HG02678 (cell line): ENCODE results near the gene HNRNPC.
"Not testable (repeated sequence)": the region's sequence is repeated elsewhere in the genome, so short reads cannot be mapped to it uniquely, and the experiment has no call there.

Source experiments
- ATAC-seq: cut with Tn5 transposase; IDR thresholded peaks from one replicate; pipeline ENCODE4 v1.9.1; 2021; ENCODE audit warnings: mild to moderate bottlenecking, moderate library complexity; ENCODE audit not compliant: unreplicated experiment

Gene HNRNPC

DNA sequence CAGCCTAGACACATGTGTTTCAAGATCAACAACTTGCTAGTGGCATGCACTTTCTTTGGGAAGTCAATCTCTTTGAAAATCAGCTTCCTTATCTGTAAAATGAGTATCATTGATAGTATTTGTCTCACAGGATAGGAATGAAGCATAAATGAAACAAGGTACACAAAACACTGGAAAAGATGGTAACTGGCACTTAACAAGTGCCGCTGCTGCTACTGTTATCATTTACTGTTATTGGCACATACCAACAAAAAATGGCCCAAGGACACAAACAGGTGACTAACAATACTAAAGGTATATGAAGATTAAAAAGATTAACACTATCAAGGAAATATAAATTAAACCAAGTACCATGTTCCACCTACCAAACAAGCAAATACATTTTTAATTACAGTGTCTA lies 20.9 kb downstream of the HNRNPC start:
- ATAC-seq: no peak

DNA sequence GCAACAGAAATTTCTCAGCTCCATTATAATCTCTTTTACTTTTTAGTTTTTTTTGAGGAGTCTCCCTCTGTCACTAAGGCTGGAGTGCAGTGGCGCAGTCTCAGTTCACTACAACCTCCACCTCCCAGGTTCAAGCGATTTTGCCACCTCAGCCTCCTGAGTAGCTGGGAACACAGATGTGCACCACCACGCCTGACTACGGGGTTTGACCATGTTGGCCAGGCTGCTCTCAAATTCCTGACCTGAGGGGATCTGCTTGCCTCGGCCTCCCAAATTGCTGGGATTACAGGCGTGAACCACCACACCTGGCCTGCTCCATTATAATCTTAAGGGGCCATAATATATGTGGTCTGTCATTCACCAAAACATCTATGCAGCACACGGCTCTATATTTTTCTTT lies 23.4 kb downstream of the HNRNPC start:
- ATAC-seq: no peak

DNA sequence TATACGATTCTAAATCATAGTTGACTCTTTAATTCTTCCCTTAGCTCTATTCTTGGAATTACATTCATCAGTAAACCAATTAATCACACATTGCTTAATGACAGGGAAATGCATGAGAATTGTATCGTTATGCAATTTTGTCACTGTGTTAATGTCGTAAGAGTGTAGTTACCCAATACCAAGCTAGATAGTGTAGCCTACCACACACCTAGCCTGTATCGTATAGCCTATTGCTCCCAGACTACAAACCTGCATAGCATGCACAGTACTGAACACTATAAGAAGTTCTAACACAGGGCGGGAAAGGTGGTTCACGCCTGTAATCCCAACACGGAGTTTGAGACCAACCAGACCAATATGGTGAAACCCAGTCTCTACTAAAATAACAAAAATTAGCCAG lies 24.7 kb downstream of the HNRNPC start:
- no peak for ATAC-seq

DNA sequence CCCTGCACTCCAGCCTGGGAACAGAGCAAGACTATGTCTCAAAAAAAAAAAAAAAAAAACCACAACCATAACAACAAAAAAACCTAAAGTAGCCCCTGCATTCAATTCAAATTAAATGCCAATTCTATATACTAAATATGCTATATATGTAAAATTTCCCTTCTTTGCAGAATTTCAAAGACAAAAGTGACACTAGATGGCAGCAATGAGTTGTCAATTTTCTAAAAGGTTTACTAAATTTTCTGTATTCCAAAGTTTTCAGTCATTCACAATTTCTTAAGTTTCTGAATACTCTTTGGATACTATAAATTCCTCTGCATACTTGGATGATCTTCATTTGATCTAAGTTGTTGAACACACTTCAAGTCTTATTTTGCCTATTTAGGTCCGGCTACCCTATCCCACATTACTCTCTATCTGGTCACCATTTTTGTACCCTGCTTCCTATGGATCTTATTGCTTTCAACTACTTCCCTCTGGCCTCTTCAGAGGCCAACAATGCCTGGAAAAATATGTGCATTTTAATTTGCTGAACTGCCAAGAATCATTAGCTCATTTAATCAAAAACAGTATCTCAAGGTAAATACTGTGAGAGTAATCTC lies 27.9 kb downstream of the HNRNPC start:
- no peak for ATAC-seq

DNA sequence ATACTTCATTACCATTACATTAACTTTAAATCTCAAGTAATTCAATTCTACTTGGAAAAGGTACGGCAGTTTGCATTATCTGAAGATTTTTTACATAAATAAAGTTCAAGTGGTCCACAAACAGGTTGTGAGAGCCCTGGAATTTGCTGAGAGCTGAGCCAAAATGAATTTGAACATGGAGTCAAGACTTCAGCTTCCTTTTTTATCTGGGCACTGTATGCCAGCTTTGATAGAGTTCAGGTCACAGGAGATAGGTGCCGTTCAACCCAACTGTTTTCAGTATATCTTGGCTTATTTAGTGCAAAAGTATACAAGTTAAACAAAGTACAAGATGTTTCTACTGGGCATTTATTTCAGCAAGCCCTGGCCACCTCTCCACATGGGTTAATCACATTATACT lies 28.8 kb downstream of the HNRNPC start:
- ATAC-seq: no peak

DNA sequence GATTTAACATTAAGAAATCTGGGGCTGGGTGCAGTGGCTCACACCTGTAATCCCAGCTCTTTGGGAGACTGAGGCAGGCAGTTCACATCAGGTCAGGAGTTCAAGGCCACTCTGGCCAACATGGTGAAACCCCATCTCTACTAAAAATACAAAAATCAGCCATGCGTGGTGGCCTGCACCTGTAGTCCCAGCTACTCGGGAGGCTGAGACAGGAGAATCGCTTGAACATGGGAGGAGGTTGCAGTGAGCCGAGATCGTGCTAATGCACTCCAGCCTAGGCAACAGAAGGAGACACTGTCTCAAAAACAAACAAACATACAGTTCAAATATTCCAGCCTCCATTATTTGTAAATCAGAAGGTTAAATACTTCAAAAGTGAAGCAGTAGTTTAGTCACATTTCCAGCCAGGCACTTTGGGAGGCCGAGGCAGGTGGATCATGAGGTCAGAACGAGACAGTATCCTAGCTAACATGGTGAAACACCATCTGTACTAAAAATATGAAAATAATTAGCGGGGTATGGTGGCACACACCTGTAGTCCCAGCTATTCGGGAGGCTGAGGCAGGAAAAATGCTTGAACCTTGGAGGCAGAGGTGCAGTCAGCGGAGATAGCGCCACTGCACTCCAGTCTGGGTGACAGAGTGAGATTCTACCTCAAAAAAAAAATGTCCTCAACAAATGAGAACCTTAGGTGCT lies 30.3 kb downstream of the HNRNPC start:
- ATAC-seq: no peak

DNA sequence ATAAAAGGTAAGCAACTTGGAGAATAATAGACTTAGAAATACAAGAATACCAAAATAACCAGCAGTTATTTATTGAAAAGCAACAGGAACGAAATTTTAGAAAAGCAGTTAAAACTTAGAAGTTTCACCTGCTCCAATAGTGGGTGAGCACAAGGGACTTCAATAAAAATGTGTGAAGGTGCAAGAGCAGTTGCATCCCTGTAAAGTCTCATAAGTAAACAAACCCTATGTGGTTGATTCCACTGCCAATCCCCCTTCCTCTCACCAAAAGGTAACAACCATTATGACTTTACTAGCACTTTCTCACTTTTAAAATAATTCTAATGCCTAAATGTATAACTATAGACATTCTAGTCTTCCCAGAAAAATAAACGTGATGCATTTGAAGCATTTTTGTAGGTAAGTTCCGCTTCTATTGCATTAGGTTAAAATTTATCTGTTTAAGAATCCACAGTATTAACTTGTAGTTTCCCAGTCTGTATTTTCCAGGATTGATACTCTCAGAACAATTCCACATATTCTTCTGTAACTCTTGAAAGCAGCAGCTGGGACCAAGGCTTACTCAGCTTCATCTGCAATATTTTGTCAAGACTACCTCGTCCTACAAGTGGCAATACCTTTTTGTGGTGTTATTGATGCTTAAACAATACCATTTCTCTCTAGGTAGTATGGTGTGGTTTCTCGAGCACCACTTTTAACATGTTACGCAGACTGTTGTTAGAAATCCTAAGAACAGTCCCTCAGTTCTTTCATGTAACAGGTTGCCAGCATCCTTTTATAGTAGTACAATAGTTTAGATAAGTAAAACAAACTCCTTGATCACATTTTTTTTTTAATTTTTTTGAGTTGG lies 32.1 kb downstream of the HNRNPC start:
- no peak for ATAC-seq

DNA sequence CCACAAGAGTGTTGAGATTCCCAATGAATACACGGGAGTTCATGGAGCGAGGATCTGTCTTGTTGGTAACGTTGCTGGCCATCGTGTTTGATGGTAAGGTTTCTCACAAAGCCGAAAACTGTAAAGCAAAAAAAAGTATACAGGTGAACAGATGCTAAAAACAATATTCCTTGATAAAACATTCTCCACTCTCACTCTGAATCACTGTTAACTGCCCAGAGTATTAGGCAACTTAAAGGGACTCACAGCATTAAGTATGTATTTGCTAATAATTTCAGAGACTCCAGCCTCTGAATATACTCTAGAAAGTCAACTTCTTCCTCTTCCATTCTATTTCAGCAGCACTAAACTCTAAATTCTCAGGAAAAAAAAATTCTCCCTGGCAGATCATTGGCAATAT lies 35.1 kb downstream of the HNRNPC start:
- no peak for ATAC-seq

DNA sequence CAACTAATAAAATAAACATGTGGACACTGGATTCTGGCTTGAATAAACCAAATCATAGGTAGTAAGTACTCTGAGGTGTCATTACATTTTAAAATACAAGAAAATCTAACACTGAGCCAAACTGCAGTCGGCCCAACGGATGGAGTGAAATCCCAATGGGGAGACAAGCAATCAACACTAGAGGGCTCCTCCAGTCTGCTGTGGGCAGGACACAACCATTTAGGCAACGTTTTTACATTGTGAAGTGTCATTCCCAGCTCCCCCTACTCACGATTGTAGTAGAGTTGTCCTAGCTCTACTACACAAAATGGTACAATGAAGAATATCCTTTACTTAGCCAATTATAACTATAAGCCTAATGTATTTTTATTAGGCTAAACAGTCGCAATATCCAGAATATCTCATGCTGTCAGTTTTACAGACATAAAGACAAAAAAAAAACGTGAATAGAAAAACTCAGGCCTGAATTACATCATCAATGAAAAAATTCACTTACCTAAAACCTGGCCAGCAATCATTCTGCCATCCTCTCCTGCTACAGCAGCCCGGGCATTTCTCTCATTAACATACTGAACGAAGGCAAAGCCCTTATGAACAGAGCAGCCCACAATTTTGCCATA lies 35.7 kb downstream of the HNRNPC start:
- ATAC-seq: no peak

DNA sequence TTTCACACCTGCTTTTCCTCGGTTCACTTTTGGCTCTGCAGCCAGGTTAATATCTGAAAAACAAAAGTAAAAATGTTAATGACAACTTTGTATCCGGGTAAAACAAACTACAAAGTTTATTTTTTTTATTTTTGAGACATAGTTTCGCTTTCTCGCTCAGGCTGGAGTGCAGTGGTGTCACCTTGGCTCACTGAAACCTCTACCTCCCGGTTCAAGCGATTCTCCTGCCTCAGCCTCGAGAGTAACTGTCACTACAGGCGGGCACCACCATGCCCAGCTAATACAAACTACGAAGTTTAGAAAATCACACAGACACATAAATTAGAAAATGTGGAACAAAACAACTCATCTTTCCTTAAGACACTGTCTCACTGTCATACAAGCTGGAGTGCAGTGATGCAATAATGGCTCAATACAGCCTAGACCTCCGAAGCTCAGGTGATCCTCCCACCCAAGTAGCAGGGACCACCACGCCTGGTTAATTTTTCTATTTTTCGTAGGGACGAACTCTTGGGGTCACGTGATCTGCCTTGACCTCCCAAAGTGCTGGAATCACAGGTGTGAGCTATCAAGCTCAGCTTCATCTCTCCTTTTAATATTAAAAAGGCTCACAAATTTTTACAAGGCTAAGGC lies 38.1 kb downstream of the HNRNPC start:
- ATAC-seq: no peak

DNA sequence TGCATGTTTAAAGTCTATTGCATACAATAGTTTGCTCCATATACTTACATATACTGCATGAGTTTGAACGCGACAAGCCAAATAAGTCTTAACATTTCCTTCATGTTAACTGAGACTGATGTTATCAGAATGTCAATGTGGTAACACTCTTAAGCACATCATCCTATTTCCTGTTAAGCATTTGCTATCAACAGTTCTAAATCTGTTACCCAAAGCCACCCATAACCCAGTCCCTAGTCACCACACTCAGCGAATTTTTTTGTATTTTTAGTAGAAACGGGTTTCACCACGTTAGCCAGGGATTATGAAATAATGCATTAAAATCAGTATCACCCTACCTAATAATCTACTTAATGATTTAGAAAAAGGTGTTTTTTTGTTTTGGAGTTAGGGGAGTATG lies 39.4 kb downstream of the HNRNPC start:
- ATAC-seq: no peak

DNA sequence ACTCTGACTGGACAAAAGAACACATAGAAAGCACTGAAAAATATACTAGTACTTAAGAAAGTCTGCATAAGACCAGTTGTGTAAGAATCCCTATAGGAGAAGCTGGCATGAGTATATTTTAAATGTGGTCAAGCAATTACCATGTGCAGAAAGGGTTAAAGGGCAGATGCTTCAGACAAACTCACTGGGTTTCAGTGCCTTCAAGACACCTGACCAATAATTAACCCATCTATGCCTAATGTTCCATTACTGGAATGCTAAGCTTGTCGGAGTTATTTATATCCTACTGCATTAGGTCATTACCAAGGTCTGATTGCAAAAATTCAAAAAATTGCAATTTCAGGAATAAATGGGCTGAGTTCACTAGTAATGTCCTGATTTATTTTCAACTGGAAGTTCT lies 41.3 kb downstream of the HNRNPC start:
- ATAC-seq: no peak

DNA sequence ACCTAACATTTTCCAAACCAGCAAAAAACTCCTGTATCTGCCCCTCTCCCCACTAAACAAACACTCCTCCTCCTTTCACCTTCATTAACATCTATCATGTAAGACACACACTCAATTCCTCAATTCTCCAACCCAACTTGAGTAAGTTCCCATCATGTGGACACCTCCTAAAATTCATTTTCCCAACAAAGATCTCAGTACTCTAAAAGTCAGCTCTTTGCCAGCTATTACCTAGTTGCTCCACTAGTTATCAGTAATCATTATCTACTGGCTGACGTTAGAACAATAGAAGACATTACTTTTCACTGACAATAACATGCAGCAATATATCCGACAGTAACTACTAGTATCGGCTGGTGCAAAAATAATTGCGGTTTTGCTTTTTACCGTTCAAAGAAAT lies 42.1 kb downstream of the HNRNPC start:
- no peak for ATAC-seq

DNA sequence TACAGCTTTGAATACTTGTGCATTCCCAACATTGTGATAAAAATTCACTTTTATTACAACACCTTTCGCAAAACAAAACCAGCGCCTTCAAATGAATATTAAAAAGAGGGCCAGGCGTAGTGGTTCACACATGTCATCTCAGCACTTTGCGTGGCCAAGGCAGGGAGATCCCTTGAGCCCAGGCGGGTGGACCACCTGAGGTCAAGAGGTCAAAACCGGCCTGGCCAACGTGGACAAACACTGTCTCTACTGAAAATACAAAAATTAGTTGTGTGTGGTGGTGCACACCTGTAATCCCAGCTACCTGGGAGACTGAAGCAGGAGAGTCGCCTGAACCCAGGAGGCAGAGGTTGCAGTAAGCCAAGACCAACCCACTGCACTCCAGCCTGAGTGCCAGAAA lies 42.8 kb downstream of the HNRNPC start:
- no peak for ATAC-seq

DNA sequence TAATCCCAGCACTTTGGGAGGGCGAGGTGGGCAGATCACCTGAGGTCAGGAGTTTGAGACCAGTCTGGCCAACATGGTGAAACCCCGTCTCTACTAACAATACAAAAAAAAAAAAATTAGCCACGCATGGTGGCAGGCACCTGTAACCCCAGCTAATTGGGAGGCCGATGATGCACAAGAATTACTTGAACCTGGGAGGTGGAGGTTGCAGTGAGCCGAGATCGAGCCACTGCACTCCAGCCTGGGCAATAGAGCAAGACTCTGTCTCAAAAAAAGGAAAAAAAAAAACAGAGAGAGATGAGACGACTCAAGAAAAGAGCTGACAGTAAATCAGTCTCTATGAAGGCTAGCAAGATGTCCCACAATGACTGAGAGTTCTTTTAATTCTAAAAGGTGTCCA lies 44.1 kb downstream of the HNRNPC start:
- ATAC-seq: not testable (repeated sequence)

DNA sequence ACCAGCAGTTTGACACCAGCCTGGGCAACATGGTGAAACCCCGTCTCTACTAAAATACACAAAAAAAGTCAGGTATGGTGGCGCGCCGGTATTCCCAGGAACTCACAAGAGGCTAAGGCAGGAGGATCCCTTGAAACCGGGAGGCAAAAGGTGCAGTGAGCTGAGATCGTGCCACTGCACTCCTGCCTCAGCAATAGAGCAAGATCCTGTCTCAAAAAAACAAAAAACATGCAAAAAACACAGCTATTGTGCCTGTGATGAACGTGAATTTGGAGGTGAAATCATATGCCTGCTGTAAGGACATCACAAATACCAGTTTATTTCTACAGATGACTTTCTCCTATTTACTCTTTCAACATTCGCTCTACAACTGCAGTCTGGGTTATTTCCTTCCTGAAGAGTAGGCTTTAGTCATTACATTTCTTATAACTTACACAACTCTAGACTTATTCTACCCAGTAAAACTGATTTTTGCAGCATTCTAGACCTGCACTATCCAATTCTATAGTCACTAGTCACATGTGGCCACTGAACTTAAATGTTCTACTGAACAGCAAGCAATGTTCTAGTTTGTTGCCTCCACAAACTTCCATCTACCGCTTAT lies 48.3 kb downstream of the HNRNPC start:
- ATAC-seq: no peak

DNA sequence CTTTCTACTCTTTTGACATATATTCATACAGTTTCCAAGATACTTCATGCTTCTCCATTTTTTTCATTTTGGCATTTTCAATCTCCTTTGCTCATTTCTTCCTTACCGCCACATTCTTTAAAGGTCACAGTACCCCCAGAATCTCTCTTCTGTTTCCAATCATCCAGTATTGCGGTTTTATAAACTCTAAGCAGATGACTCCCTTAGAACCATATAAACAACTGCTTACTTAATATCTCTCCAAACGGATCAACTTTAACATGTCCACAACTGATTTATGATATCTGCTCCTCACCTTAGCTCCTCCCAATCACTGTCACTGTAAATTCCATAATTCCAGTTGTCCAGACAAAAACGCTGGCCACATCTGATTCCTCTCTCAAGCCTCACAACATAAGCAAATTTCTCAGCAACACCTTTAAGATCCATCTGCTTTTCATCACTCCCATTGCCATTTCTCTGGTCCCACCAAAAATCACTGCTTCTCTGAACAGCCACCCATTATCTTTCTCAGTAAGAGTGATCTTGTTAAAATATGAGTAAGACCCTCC lies 49.6 kb downstream of the HNRNPC start:
- ATAC-seq: no peak

DNA sequence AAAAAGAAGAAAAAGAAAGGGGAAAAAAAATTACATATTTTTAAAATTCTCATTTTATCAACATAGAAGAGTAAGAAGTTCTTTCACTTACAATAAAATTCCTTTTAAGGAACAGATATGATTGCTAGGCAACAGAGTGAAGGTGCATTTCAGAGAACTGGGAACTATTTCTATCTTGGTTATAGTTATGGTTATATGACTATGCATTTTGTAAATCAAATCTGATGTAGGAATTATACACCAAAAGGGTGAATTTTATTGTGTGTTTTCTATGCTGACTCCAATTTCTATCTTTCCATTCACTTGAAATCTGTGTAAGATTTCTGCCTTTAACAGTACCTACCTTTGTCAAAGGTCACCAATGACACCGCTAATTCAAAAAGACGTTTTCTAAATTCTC lies 50.1 kb downstream of the HNRNPC start:
- ATAC-seq: no peak

DNA sequence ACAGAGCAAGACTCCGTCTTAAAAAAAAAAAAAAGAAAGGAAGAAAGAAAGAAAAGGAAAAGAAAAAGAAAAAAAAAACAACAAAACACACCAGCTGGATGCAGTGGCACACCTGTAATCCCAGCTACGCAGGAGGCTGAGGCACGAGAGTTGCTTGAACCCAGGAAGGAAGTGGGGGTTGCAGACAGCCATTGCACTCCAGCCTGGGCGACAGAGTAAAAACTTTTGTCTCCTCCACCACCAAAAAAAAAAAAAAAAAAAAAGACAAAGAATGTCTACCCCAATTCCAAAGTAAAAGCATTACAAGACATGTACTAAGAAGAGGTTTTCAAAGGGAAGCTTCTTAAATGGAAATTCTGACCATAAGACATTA lies 53.4 kb downstream of the HNRNPC start:
- ATAC-seq: no peak

DNA sequence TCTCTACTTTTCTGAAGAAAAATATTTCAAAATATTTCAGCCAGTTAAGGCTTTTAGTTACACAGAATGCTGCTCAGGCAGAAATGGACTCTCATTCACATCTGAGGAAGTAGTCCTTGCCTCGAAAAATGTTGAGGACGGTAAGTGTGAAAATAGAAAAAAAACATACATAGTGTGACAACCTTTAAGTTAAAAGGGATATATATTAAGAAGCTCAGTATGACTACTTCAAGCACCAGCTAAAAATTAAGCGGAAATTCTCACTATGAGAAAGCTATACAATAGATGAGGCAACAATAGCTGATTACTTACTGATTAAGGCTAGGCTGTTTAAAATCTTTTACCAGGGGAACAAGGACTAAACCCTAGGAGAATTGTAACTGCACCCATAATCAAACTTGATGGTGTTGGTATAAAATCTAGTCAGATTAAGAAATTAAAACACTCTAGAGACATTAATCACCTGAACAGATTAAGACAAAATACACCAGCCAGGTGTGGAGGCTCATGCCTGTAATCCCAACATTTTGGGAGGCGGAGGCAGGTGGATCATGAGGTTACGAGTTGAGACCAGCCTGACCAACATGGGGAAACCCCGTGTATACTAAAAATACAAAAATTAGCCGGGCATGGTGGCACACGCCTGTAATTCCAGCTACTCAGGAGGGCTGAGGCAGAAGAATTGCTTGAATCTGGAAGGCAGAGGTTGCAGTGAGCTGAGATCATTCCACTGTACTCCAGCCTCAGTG lies 53.9 kb downstream of the HNRNPC start:
- no peak for ATAC-seq
